Mucosa of stomach (tissue), 1 donor: ENCODE data around the gene RAPGEF1.

Source experiments
- H3K27me3 ChIP-seq: one replicate; pipeline ENCODE4 v1.7.0; 2013; ENCODE audit warnings: mild to moderate bottlenecking, low read length; ENCODE audit not compliant: control insufficient read depth, insufficient read depth
- H3K36me3 ChIP-seq: one replicate; pipeline ENCODE4 v1.7.0; 2013; ENCODE audit warnings: low read length; ENCODE audit not compliant: control insufficient read depth, insufficient read depth
- H3K4me1 ChIP-seq: one replicate; pipeline ENCODE4 v1.7.0; 2013; ENCODE audit warnings: mild to moderate bottlenecking, low read length; ENCODE audit not compliant: control insufficient read depth, insufficient read depth
- H3K4me3 ChIP-seq: one replicate; pipeline ENCODE4 v1.7.0; 2013; ENCODE audit warnings: low read length
- H3K9ac ChIP-seq: one replicate; pipeline ENCODE4 v1.7.0; 2013; ENCODE audit warnings: mild to moderate bottlenecking, low read length, moderate library complexity
- H3K9me3 ChIP-seq: one replicate; pipeline ENCODE4 v1.7.0; 2013; ENCODE audit warnings: mild to moderate bottlenecking, low read length, moderate library complexity; ENCODE audit not compliant: control insufficient read depth
- donor health status: Pancreatic carcinoma.

Gene RAPGEF1

DNA sequence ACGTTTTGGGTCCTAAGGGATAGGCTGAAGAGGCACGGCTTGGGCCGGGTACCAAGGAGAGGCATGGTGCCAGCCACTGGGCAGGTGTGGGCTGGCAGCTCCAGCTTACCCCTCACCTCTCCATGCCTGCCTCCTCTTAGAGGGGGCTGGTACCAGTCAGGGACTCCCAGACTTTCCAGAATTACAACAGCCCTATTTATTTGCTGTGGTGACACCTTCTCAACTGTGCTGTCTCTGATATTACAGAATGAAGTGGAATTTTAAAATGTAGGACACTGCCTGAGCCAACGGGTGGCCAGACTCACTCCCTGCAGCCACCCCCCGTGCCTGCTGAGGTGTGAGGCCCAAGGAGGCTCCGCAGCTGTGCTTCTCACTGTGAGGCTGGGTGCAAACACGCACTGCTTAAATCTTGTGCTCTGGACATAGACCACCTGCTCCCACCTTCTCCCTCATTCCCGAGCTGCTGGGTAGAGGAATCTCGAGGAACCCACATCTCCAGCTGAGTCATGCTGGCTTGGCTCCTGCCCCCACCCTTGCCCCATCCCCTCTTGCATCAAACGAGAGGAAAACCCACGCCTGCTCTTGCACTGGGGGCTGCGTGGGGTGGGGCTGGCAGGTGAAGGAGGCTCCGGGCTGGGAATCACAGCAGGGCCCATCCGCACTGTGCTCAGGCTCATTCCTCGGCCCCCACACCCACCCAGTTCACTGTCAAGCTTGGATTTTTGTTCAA, 146.6 kb downstream of the RAPGEF1 start:
- Histone ChIP-seq H3K4me1 (peaks cover 3% of the 10 kb centered on the region), H3K4me3 (no peak overlapping the region), H3K9me3 (no peaks in the 10 kb centered on the region), H3K27me3 (no peaks in the 10 kb centered on the region), H3K9ac (no peak overlapping the region), H3K36me3 (peaks cover 10% of the 10 kb centered on the region)

GRCh38 chr9:131591845-131592208, 148.0 kb downstream of the RAPGEF1 start:
- Histone ChIP-seq H3K4me3 (no peak overlapping the region), H3K4me1 (peaks cover 3% of the 10 kb centered on the region), H3K27me3 (no peaks in the 10 kb centered on the region), H3K9me3 (no peaks in the 10 kb centered on the region), H3K9ac (no peak overlapping the region), H3K36me3 (peaks cover 5% of the 10 kb centered on the region)

GRCh38 chr9:131590907-131591844, 148.7 kb downstream of the RAPGEF1 start:
- peaks cover 3% of the 10 kb centered on the region for H3K4me1 ChIP-seq
- H3K4me3 ChIP-seq, result no peak overlapping the region
- no peaks in the 10 kb centered on the region for H3K27me3 ChIP-seq
- no peaks in the 10 kb centered on the region for H3K9me3 ChIP-seq
- H3K36me3 ChIP-seq, result peaks cover 5% of the 10 kb centered on the region
- H3K9ac ChIP-seq, result no peak overlapping the region

GRCh38 chr9:131590449-131590848, 149.4 kb downstream of the RAPGEF1 start:
- Histone ChIP-seq H3K27me3 (no peaks in the 10 kb centered on the region), H3K4me1 (peaks cover 2% of the 10 kb centered on the region), H3K9ac (no peak overlapping the region), H3K9me3 (no peaks in the 10 kb centered on the region), H3K36me3 (peaks cover 5% of the 10 kb centered on the region), H3K4me3 (no peak overlapping the region)

DNA sequence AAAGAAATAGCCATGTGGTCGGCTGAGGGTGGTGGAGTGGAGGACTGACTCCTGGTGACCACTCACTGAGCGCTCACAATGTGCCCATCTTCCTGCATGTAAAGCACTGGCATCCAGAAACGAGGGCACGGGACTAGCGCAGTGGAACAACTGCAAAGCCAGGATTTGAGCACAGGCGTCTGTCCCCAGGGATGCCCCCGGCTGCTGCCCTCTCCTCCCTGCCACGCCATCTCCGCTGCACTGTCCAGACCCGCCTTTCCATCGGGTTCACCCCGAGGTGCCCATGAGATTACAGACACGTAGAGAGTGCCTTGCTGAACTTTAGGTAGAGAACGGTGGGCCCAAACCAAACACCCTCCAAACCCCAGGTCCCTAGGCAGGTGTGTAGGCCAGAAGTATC, 149.9 kb downstream of the RAPGEF1 start:
- peaks cover 5% of the 10 kb centered on the region for H3K36me3 ChIP-seq
- no peaks in the 10 kb centered on the region for H3K4me1 ChIP-seq
- no peak overlapping the region for H3K9ac ChIP-seq
- H3K4me3 ChIP-seq, result no peak overlapping the region
- H3K9me3 ChIP-seq, result no peaks in the 10 kb centered on the region
- no peaks in the 10 kb centered on the region for H3K27me3 ChIP-seq

GRCh38 chr9:131589124-131589711, 150.7 kb downstream of the RAPGEF1 start:
- Histone ChIP-seq H3K27me3 (no peaks in the 10 kb centered on the region), H3K9me3 (no peaks in the 10 kb centered on the region), H3K36me3 (peaks cover 5% of the 10 kb centered on the region), H3K9ac (no peak overlapping the region), H3K4me1 (no peaks in the 10 kb centered on the region), H3K4me3 (no peak overlapping the region)

- no peak overlapping the region for H3K4me3 ChIP-seq
- H3K4me1 ChIP-seq, result no peaks in the 10 kb centered on the region
- H3K9me3 ChIP-seq, result no peaks in the 10 kb centered on the region
- H3K9ac ChIP-seq, result no peak overlapping the region
- H3K27me3 ChIP-seq, result no peaks in the 10 kb centered on the region
- H3K36me3 ChIP-seq, result peaks cover 5% of the 10 kb centered on the region
Observed at GRCh38 chr9:131588396-131588795, 151.5 kb downstream of the RAPGEF1 start.

- Histone ChIP-seq H3K4me1 (no peaks in the 10 kb centered on the region), H3K27me3 (no peaks in the 10 kb centered on the region), H3K9me3 (no peaks in the 10 kb centered on the region), H3K4me3 (no peak overlapping the region), H3K9ac (no peak overlapping the region), H3K36me3 (peaks cover 6% of the 10 kb centered on the region)
Observed at GRCh38 chr9:131587906-131588305, 152.0 kb downstream of the RAPGEF1 start.

- Histone ChIP-seq H3K9me3 (no peaks in the 10 kb centered on the region), H3K9ac (no peak overlapping the region), H3K4me1 (no peaks in the 10 kb centered on the region), H3K36me3 (peaks cover 10% of the 10 kb centered on the region), H3K4me3 (no peak overlapping the region), H3K27me3 (no peaks in the 10 kb centered on the region)
Observed at GRCh38 chr9:131587331-131587730, 152.5 kb downstream of the RAPGEF1 start.

DNA sequence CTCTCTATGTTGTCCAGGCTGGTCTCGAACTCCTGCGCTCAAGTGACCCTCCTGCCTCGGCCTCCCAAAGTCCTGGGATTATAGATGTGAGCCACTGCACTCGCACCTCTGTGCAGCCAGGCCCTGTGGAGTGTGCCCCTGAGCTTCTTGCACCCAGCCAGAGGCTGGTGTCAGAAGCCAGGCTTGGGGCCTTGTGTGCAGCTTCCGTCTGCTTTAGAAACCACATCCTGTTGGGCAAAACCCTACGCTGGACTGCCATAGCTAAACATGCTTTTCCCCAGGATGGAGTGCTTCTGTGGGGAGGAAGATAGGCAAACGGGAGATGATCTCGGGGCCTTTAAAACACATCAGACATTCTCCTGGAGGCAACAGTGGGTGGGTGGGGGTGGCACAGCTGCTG, 154.5 kb downstream of the RAPGEF1 start:
- Histone ChIP-seq H3K36me3 (peaks cover 10% of the 10 kb centered on the region), H3K9ac (no peak overlapping the region), H3K9me3 (no peaks in the 10 kb centered on the region), H3K4me1 (no peaks in the 10 kb centered on the region), H3K4me3 (no peak overlapping the region), H3K27me3 (no peaks in the 10 kb centered on the region)

GRCh38 chr9:131584858-131585257, 155.0 kb downstream of the RAPGEF1 start:
- Histone ChIP-seq H3K9ac (no peak overlapping the region), H3K4me1 (no peaks in the 10 kb centered on the region), H3K4me3 (no peak overlapping the region), H3K9me3 (no peaks in the 10 kb centered on the region), H3K36me3 (peaks cover 12% of the 10 kb centered on the region), H3K27me3 (no peaks in the 10 kb centered on the region)
